Fibroblast of skin of right biceps (primary cell): Measurements from ENCODE around the gene SLA2.
"Not testable (repeated sequence)": the region's sequence is repeated elsewhere in the genome, so short reads cannot be mapped to it uniquely, and the experiment has no call there.

ENCODE experiments used
- DNase-seq: peaks from one replicate; pipeline ENCODE4 v3.0.0-alpha.2; 2013

SLA2 gene

GRCh38 chr20:36572701-36573102 is 73.3 kb downstream of the SLA2 start:
- DNase-seq, result peak; percentile 56

GRCh38 chr20:36571564-36572504 is 74.2 kb downstream of the SLA2 start:
- DNase-seq, result no peak

- DNase-seq, result peak; percentile 56
Observed at GRCh38 chr20:36569847-36570429, 76.1 kb downstream of the SLA2 start.

- DNase-seq, result no peak
Observed at GRCh38 chr20:36565520-36565919, 80.5 kb downstream of the SLA2 start.

- DNase-seq, result not testable (repeated sequence)
Observed at GRCh38 chr20:36564726-36565121, 81.3 kb downstream of the SLA2 start.

GRCh38 chr20:36564078-36564725 is 81.8 kb downstream of the SLA2 start:
- not testable (repeated sequence) for DNase-seq

- no peak for DNase-seq
Observed at GRCh38 chr20:36563374-36563773, 82.6 kb downstream of the SLA2 start.

- DNase-seq, result no peak
Observed at GRCh38 chr20:36562724-36563123, 83.3 kb downstream of the SLA2 start.
